Esophagus (tissue), 2 donors: ENCODE data around the gene CARNS1. TPM values are rescaled to one million over a fixed set of nuclear protein-coding genes. Genes with fewer than 3 reads are reported as not detected.

Experiments used
- H3K27ac ChIP-seq, 2 donors: one replicate each; pipeline ENCODE4 v1.5.1; 2013; ENCODE audit warnings: low read depth in 2 of 2, mild to moderate bottlenecking in 2 of 2, inconsistent platforms in 1 of 2, low read length in 1 of 2, moderate library complexity in 1 of 2
- H3K27me3 ChIP-seq, 2 donors: one replicate each; pipeline ENCODE4 v1.6.1; 2013; ENCODE audit warnings: low read length in 2 of 2, control low read depth in 1 of 2, mild to moderate bottlenecking in 1 of 2; ENCODE audit not compliant: insufficient read depth in 2 of 2, control insufficient read depth in 1 of 2
- H3K36me3 ChIP-seq, 2 donors: one replicate each; pipeline ENCODE4 v1.6.1; 2013; ENCODE audit warnings: low read length in 1 of 2; ENCODE audit not compliant: control insufficient read depth in 2 of 2, insufficient read depth in 2 of 2
- H3K4me1 ChIP-seq, 2 donors: one replicate each; pipeline ENCODE4 v1.6.1; 2013; ENCODE audit warnings: low read length in 1 of 2; ENCODE audit not compliant: control insufficient read depth in 2 of 2, insufficient read depth in 2 of 2
- H3K4me3 ChIP-seq, 2 donors: one replicate each; pipeline ENCODE4 v1.5.1; 2013; ENCODE audit warnings: low read length in 2 of 2, mild to moderate bottlenecking in 2 of 2, low read depth in 1 of 2, moderate library complexity in 1 of 2
- H3K9me3 ChIP-seq, 2 donors: one replicate each; pipeline ENCODE4 v1.6.1; 2013; ENCODE audit warnings: mild to moderate bottlenecking in 2 of 2, low read depth in 1 of 2, low read length in 1 of 2, moderate library complexity in 1 of 2; ENCODE audit not compliant: control insufficient read depth in 2 of 2, insufficient read depth in 1 of 2
- whole genome bisulfite sequencing, 2 donors: extraction: QIAGEN DNeasy Blood & Tissue Kit; methylation state at CpG; one replicate each; pipeline ENCODE4 v1.1.7; 2013; 5-methylcytosine and 5-hydroxymethylcytosine counted together
- polyA plus RNA-seq, 2 donors: library from polyadenylated mRNA; stranded (reverse); fragments of 200-250 nt; gene quantifications; one replicate each; pipeline ENCODE4 v1.2.3, GENCODE V29; 2013
- donor health status: healthy with polysubstance abuse.
- donor health status: Bipolar disorder and iron deficiency.

CARNS1 gene
- polyA plus RNA-seq, 2 donors = 0.21 to 0.29 TPM

- Histone ChIP-seq H3K4me3 (no peak overlapping the region), H3K36me3 (peaks cover 3 to 49% of the 10 kb centered on the region in 2 donors), H3K9me3 (no peaks in the 10 kb centered on the region), H3K27ac (peak overlapping the region in 1 of 2 donors; percentile 42), H3K4me1 (peaks cover 14 to 21% of the 10 kb centered on the region in 2 donors), H3K27me3 (no peaks in the 10 kb centered on the region)
- 61 to 69% methylated on average over 16 to 17 of the region's 17 CpGs for WGBS, 2 donors
These were observed 25.0 kb downstream of the CARNS1 start for GRCh38 chr11:67440229-67441097.

- Histone ChIP-seq H3K4me3 (no peak overlapping the region), H3K4me1 (peaks cover 9 to 21% of the 10 kb centered on the region in 2 donors), H3K9me3 (no peaks in the 10 kb centered on the region), H3K27ac (no peak overlapping the region), H3K27me3 (no peaks in the 10 kb centered on the region), H3K36me3 (peaks cover 1 to 43% of the 10 kb centered on the region in 2 donors)
- 83 to 88% methylated on average over 21 of the region's 21 CpGs for WGBS, 2 donors
These were observed 25.7 kb downstream of the CARNS1 start for GRCh38 chr11:67441098-67441563.

GRCh38 chr11:67441731-67442351 lies 26.4 kb downstream of the CARNS1 start:
- H3K27ac ChIP-seq = peak overlapping the region in 1 of 2 donors; percentile 90

DNA sequence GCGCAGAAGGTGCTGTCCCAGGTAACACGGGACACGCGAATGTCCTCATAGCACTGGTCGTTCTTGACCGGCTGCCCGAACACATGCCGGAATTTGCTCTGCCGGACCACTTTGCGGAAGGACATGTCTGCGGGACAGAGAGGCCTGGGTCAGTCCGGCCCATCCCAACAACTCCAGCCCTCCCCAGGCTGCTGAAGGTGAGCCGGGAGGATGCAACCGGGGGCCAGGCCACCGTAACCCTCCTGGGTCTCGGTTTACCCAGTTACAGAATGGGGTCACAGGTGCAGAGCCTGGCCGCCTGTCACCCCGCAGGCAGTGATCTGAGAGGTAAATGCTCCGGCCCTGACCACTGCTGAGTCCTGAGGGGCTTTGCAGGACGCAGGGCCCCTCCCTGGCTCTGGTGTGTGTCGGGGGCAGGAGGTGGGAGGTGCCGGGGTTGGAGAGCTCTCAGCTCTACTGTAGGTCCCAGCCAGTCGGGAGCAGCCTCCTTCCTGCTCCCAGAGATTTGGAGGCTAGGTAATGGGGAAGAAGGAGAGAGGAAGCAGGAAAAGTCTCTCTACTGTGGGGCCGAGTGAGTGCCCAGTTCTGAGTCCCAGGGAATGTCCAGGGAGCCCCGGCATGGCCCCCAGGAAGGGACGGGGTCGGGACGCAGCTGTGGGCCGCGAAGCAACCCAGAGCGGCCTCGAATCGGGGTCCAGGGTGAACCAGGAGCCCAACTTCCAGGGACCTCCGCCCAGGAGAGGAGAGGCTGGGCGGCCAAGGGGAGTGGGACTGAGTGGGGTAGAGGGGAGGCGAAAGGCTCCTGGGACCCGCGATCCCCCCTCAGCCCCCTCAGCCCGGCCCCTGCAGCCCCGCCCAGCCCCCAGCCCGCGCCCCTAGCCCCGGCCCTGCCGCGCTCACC lies 27.3 kb downstream of the CARNS1 start:
- WGBS, 2 donors = 36 to 43% methylated on average over 35 to 45 of the region's 45 CpGs
- Histone ChIP-seq H3K4me3 (peak overlapping the region; percentile 77 to 80), H3K36me3 (peaks cover 0 to 35% of the 10 kb centered on the region in 2 donors), H3K27ac (peak overlapping the region; percentile 90 to 92), H3K4me1 (peaks cover 8 to 21% of the 10 kb centered on the region in 2 donors), H3K9me3 (no peaks in the 10 kb centered on the region), H3K27me3 (no peaks in the 10 kb centered on the region)

More at GRCh38 chr11:67441731-67442351, 26.4 kb downstream of the CARNS1 start:
- H3K4me1 ChIP-seq = peaks cover 8 to 21% of the 10 kb centered on the region in 2 donors
- H3K9me3 ChIP-seq = no peaks in the 10 kb centered on the region
- whole genome bisulfite sequencing, 2 donors = 80% methylated on average over 28 of the region's 28 CpGs
- H3K4me3 ChIP-seq = no peak overlapping the region
- H3K27me3 ChIP-seq = no peaks in the 10 kb centered on the region
- peaks cover 0 to 39% of the 10 kb centered on the region in 2 donors for H3K36me3 ChIP-seq

- Histone ChIP-seq H3K27ac (no peak overlapping the region), H3K4me3 (no peak overlapping the region), H3K36me3 (peaks cover 0 to 13% of the 10 kb centered on the region in 2 donors), H3K9me3 (no peaks in the 10 kb centered on the region), H3K4me1 (peaks cover 4 to 14% of the 10 kb centered on the region in 2 donors), H3K27me3 (no peaks in the 10 kb centered on the region)
- 83 to 87% methylated on average over 5 of the region's 5 CpGs for WGBS, 2 donors
These were observed 30.0 kb downstream of the CARNS1 start for GRCh38 chr11:67445515-67445914.

GRCh38 chr11:67448220-67448609 lies 32.7 kb downstream of the CARNS1 start:
- 88 to 94% methylated on average over 7 of the region's 7 CpGs for WGBS, 2 donors
- Histone ChIP-seq H3K4me3 (no peak overlapping the region), H3K27ac (no peak overlapping the region), H3K9me3 (no peaks in the 10 kb centered on the region), H3K27me3 (no peaks in the 10 kb centered on the region), H3K4me1 (peaks cover 0 to 2% of the 10 kb centered on the region in 2 donors), H3K36me3 (no peaks in the 10 kb centered on the region)

DNA sequence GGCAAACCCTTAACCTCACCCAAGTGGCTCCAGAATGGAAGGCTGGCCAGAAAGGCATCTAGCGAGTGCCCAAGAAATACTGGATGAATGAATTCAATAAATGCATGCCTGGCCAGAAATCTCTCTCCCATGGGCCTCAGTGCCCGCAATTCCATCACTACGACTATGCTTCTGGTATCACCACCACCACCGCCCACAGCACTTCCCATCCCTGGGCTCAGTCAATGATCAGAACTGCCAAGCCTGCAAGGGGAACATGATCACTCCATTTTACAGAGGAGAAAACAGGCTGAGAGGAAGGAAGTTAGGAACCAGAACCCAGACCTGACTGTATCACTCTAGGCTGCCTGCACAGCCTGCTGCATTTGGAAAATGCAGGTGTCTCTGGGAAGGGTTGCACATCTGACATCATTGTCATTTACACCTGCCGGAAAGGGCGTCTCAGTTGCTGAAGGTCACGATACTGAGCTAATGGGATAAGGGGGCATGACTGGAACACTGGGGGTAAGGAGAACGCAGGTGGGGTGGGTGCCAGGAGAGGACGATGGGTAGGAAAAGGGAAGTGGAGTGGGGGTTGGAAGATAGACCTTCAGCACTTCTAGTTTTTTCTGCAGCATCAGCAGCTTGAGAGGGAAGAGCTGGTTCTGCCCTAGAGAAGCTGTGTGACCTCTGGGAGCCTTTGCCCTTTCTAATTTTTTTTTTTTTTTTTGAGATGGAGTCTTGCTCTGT lies 33.8 kb downstream of the CARNS1 start:
- no peaks in the 10 kb centered on the region for H3K27me3 ChIP-seq
- WGBS, 2 donors = 64 to 73% methylated on average over 9 of the region's 9 CpGs
- peaks cover 0 to 2% of the 10 kb centered on the region in 2 donors for H3K4me1 ChIP-seq
- H3K27ac ChIP-seq = no peak overlapping the region
- no peaks in the 10 kb centered on the region for H3K9me3 ChIP-seq
- H3K36me3 ChIP-seq = no peaks in the 10 kb centered on the region
- no peak overlapping the region for H3K4me3 ChIP-seq

GRCh38 chr11:67450796-67451657 lies 35.5 kb downstream of the CARNS1 start:
- H3K4me3 ChIP-seq = no peak overlapping the region
- H3K9me3 ChIP-seq = no peaks in the 10 kb centered on the region
- H3K36me3 ChIP-seq = no peaks in the 10 kb centered on the region
- no peaks in the 10 kb centered on the region for H3K27me3 ChIP-seq
- 90 to 91% methylated on average over 25 of the region's 25 CpGs for WGBS, 2 donors
- no peaks in the 10 kb centered on the region for H3K4me1 ChIP-seq
- H3K27ac ChIP-seq = no peak overlapping the region
